GM12891 (cell line): ENCODE results near the gene EXD3.
"Not testable (repeated sequence)": the region's sequence is repeated elsewhere in the genome, so short reads cannot be mapped to it uniquely, and the experiment has no call there.

Experiments
- DNase-seq: peaks from one replicate; pipeline ENCODE4 v3.0.0; 2011; ENCODE audit warnings: low spot score; ENCODE audit not compliant: insufficient read length
- FAIRE-seq: peaks from 2 replicates; lab custom pipeline; 2011; peaks lifted over from hg19 to GRCh38; lab: Jason Lieb, UNC
- PAX5 ChIP-seq: IDR thresholded peaks from 2 replicates; pipeline ENCODE4 v1.6.1; 2011; ENCODE audit warnings: low read length, moderate library complexity, mild to moderate bottlenecking; ENCODE audit not compliant: insufficient read depth, severe bottlenecking
- POLR2A ChIP-seq: IDR thresholded peaks from 2 replicates; pipeline ENCODE4 v1.6.1; 2011; ENCODE audit warnings: low read depth, low read length, control low read depth
- POLR2AphosphoS5 ChIP-seq: IDR thresholded peaks from 2 replicates; pipeline ENCODE4 v1.6.1; 2011; ENCODE audit warnings: low read depth, low read length, control low read depth
- POU2F2 ChIP-seq: IDR thresholded peaks from 2 replicates; pipeline ENCODE4 v1.6.1; 2011; ENCODE audit warnings: low read depth, mild to moderate bottlenecking, control low read depth, low read length, moderate library complexity
- SPI1 ChIP-seq: IDR thresholded peaks from 2 replicates; pipeline ENCODE4 v1.6.1; 2011; ENCODE audit warnings: low read depth, low read length, control low read depth
- TAF1 ChIP-seq: IDR thresholded peaks from 2 replicates; pipeline ENCODE4 v1.6.1; 2011; ENCODE audit warnings: low read depth, low read length, control low read depth

Gene EXD3

GRCh38 chr9:137393176-137394150 is 29.5 kb downstream of the EXD3 start:
- DNase-seq, result no peak
- no peak for TF ChIP-seq TAF1
- FAIRE-seq, result no peak

GRCh38 chr9:137392232-137393007 is 30.5 kb downstream of the EXD3 start:
- FAIRE-seq (no peak), DNase-seq (no peak)
- no peak for TF ChIP-seq POU2F2
- no peak for TF ChIP-seq POLR2AphosphoS5
- no peak for TF ChIP-seq PAX5
- no peak for TF ChIP-seq TAF1
- no peak for TF ChIP-seq POLR2A
- TF ChIP-seq SPI1, result no peak

GRCh38 chr9:137391411-137391754 is 31.6 kb downstream of the EXD3 start:
- FAIRE-seq (no peak), DNase-seq (no peak)
- no peak for TF ChIP-seq POLR2AphosphoS5
- no peak for TF ChIP-seq TAF1

GRCh38 chr9:137390553-137391410 is 32.2 kb downstream of the EXD3 start:
- TF ChIP-seq TAF1, result no peak
- TF ChIP-seq POU2F2, result no peak
- DNase-seq (no peak), FAIRE-seq (peak; percentile 75)

- TF ChIP-seq POLR2AphosphoS5 (no peak), POLR2A (no peak), TAF1 (no peak), POU2F2 (no peak)
- DNase-seq (no peak), FAIRE-seq (no peak)
These were observed 33.6 kb downstream of the EXD3 start for GRCh38 chr9:137389428-137389746.

- no peak for TF ChIP-seq POU2F2
- TF ChIP-seq POLR2AphosphoS5, result no peak
- no peak for TF ChIP-seq TAF1
- no peak for TF ChIP-seq SPI1
- FAIRE-seq (no peak), DNase-seq (no peak)
These were observed 34.2 kb downstream of the EXD3 start for GRCh38 chr9:137388589-137389427.

GRCh38 chr9:137387891-137388560 is 34.9 kb downstream of the EXD3 start:
- DNase-seq (no peak), FAIRE-seq (no peak)
- TF ChIP-seq POLR2A (no peak), SPI1 (no peak)

- TF ChIP-seq POLR2A, result no peak
- TF ChIP-seq PAX5, result no peak
- no peak for TF ChIP-seq SPI1
- no peak for TF ChIP-seq POU2F2
- no peak for TF ChIP-seq POLR2AphosphoS5
- no peak for TF ChIP-seq TAF1
- DNase-seq (no peak), FAIRE-seq (no peak)
These were observed 35.7 kb downstream of the EXD3 start for GRCh38 chr9:137387114-137387890.

GRCh38 chr9:137386507-137387113 is 36.4 kb downstream of the EXD3 start:
- DNase-seq, FAIRE-seq: not testable (repeated sequence)
